NCI-H128 (cell line): ENCODE measurements around the gene RELN.
A peak's percentile ranks its signal among the peaks of the same experiment; 100 is the strongest.

ENCODE experiments used
- DNase-seq: peaks from one replicate; lab custom pipeline; 2025; ENCODE audit not compliant: unreplicated experiment; lab: John Stamatoyannopoulos, UW

The RELN gene

GRCh38 chr7:103593691-103594090 lies 395.8 kb downstream of the RELN start:
- DNase-seq, result no peak

GRCh38 chr7:103592844-103593243 lies 396.6 kb downstream of the RELN start:
- no peak for DNase-seq

GRCh38 chr7:103592187-103592586 lies 397.3 kb downstream of the RELN start:
- no peak for DNase-seq

- no peak for DNase-seq
Observed at GRCh38 chr7:103580031-103580430, 409.4 kb downstream of the RELN start.

- DNase-seq, result no peak
Observed at GRCh38 chr7:103577059-103577458, 412.4 kb downstream of the RELN start.

- no peak for DNase-seq
Observed at GRCh38 chr7:103576641-103577040, 412.8 kb downstream of the RELN start.

GRCh38 chr7:103574576-103574975 lies 414.9 kb downstream of the RELN start:
- no peak for DNase-seq

GRCh38 chr7:103573479-103574058 lies 415.9 kb downstream of the RELN start:
- peak; percentile 29 for DNase-seq

GRCh38 chr7:103571586-103571985 lies 417.9 kb downstream of the RELN start:
- no peak for DNase-seq

GRCh38 chr7:103569621-103570305 lies 419.7 kb downstream of the RELN start:
- DNase-seq, result no peak

GRCh38 chr7:103564416-103564815 lies 425.0 kb downstream of the RELN start:
- DNase-seq, result no peak

GRCh38 chr7:103560136-103560535 lies 429.3 kb downstream of the RELN start:
- DNase-seq, result no peak

GRCh38 chr7:103551016-103551415 lies 438.4 kb downstream of the RELN start:
- DNase-seq, result no peak

- no peak for DNase-seq
Observed at GRCh38 chr7:103549786-103550185, 439.7 kb downstream of the RELN start.

GRCh38 chr7:103547451-103548284 lies 441.8 kb downstream of the RELN start:
- DNase-seq, result no peak

GRCh38 chr7:103542470-103542869 lies 447.0 kb downstream of the RELN start:
- no peak for DNase-seq

- no peak for DNase-seq
Observed at GRCh38 chr7:103541947-103542346, 447.5 kb downstream of the RELN start.

GRCh38 chr7:103541026-103541425 lies 448.4 kb downstream of the RELN start:
- DNase-seq, result no peak

- no peak for DNase-seq
Observed at GRCh38 chr7:103540338-103540737, 449.1 kb downstream of the RELN start.

- DNase-seq, result no peak
Observed at GRCh38 chr7:103539875-103540274, 449.6 kb downstream of the RELN start.

GRCh38 chr7:103538964-103539709 lies 450.3 kb downstream of the RELN start:
- DNase-seq, result no peak
